Retinal pigment epithelial cell (primary cell): ENCODE measurements around the gene MMP28.

ENCODE experiments used
- DNase-seq: peaks from one replicate; pipeline ENCODE4 v3.0.0-alpha.2; 2010; ENCODE audit warnings: low read depth
- H3K4me3 ChIP-seq: 2 replicates; pipeline ENCODE4 v1.5.1; 2011; ENCODE audit warnings: mild to moderate bottlenecking, low read length, control low read depth, moderate library complexity
- TF ChIP-seq, protein P1 (sequence below): conservative IDR thresholded peaks from 2 replicates; pipeline ENCODE4 v1.5.1; 2011; ENCODE audit warnings: low read depth, low read length, control low read depth, inconsistent platforms

Gene MMP28

GRCh38 chr17:35726953-35727460, 68.4 kb downstream of the MMP28 start:
- DNase-seq = no peak
- TF ChIP-seq, protein P1, sequence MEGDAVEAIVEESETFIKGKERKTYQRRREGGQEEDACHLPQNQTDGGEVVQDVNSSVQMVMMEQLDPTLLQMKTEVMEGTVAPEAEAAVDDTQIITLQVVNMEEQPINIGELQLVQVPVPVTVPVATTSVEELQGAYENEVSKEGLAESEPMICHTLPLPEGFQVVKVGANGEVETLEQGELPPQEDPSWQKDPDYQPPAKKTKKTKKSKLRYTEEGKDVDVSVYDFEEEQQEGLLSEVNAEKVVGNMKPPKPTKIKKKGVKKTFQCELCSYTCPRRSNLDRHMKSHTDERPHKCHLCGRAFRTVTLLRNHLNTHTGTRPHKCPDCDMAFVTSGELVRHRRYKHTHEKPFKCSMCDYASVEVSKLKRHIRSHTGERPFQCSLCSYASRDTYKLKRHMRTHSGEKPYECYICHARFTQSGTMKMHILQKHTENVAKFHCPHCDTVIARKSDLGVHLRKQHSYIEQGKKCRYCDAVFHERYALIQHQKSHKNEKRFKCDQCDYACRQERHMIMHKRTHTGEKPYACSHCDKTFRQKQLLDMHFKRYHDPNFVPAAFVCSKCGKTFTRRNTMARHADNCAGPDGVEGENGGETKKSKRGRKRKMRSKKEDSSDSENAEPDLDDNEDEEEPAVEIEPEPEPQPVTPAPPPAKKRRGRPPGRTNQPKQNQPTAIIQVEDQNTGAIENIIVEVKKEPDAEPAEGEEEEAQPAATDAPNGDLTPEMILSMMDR = no peak
- no peak overlapping the region for H3K4me3 ChIP-seq

DNA sequence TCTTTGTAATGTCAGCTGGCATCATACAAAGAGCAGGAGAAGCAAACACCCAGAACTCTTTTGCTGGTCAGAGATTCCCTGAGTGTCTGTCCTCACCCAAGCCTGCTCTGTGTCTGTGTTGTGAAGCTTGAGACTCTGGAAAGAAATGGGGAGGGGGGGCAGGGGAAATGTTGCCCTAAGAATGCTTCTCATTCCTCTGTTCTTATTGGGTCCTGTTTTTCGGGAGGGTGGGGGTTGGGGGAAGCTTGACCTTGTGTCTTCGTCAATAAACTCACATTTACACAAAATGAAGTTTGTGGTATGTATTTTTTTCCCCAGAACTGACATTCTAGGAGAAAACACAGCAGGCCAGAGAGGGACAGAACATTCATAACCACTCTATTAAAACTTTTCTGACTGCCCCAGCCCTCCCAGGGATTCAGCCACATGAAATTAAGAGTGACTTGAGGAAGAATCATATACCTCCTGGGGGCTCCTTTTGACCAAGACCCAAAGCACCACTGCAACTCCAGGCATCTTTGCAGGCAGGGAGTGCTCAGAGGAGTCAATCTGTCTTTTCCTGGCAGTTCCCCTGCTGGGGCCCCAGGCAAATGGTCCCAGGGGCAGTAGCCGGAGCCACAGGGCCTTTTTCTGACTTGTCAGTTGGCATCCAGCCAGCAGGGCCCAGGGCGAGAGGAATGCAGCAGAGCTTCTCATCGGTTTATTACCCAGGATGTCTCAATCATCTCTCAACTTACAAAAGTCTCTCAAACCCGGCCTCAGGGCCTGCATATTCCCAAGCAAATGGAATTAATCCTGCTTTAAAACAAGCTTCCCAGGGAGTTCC, 69.1 kb downstream of the MMP28 start:
- peak; percentile 43 for DNase-seq
- TF ChIP-seq, protein P1 = no peak

GRCh38 chr17:35725802-35726126, 69.7 kb downstream of the MMP28 start:
- H3K4me3 ChIP-seq = no peak overlapping the region
- no peak for DNase-seq
- TF ChIP-seq, protein P1 = no peak

More for the DNA sequence above, 69.1 kb downstream of the MMP28 start:
- no peak overlapping the region for H3K4me3 ChIP-seq

DNA sequence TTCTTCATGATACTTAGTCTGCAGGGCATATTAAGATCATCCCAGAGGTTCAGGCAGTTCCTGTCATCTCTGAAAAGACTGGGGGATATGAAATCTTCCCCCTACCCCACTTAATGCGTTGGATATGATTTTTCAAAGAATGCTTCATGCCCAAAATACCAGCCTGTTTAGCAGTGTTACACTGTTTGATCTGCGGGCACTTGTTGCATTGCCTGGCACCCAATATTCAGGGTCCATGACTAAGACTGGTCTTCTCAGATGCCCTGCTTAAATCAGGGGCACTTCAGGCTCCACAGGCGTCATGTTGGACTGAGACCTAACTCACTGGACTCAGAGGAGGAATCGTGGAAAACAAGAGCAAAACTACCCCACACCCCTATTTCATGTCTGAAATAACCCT, 70.4 kb downstream of the MMP28 start:
- H3K4me3 ChIP-seq = no peak overlapping the region
- DNase-seq = no peak
- TF ChIP-seq, protein P1 = no peak

DNA sequence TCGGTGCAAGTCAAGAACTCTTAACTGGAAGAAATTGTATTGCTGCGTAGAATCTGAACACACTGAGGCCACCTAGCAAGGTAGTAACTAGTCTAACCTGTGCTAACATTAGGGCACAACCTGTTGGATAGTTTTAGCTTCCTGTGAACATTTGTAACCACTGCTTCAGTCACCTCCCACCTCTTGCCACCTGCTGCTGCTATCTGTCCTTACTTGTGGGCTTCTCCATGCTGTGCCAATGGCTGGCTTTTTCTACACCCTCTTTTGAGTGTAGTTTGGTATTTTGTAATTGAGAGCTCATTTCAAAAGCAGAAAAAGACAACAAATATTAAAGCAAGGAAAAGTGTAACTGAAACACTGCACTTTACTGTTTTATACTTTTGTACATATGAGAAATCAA, 71.7 kb downstream of the MMP28 start:
- DNase-seq = no peak
- TF ChIP-seq, protein P1 = no peak
- no peak overlapping the region for H3K4me3 ChIP-seq

DNA sequence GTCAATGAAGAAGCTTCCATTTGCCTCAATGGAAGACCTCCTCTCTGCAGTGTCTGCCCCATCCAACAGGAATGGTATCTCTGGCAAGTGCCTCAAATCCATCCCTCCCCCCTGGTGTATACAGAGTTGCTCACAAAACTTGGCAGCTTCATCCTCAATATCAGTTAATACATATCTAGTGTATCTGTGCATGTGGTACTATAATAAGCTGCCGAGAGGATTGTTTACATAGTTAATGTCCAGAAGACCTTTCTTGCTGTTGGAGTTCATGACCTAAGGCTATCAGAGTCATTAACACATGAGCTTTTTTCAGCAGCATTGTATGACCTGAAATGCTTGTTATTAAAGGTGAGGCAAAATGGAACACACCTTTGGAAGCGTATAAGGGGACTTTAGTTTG, 78.0 kb downstream of the MMP28 start:
- H3K4me3 ChIP-seq = no peak overlapping the region
- TF ChIP-seq, protein P1 = no peak

GRCh38 chr17:35716897-35717465, 78.5 kb downstream of the MMP28 start:
- H3K4me3 ChIP-seq = no peak overlapping the region
- DNase-seq = no peak
- TF ChIP-seq, protein P1 = no peak

More for the DNA sequence above, 78.0 kb downstream of the MMP28 start:
- DNase-seq = no peak
